NCI-H2107 treated with DMSO at 0.1 percent for 48 hours (cell line): ENCODE results near the gene HCRT.
"Not testable (repeated sequence)": the region's sequence is repeated elsewhere in the genome, so short reads cannot be mapped to it uniquely, and the experiment has no call there.

Experiments
- DNase-seq: peaks from one replicate; lab custom pipeline; 2025; ENCODE audit not compliant: unreplicated experiment; lab: John Stamatoyannopoulos, UW

The HCRT gene

GRCh38 chr17:42180411-42180921, 4.8 kb downstream of the HCRT start:
- DNase-seq: no peak

DNA sequence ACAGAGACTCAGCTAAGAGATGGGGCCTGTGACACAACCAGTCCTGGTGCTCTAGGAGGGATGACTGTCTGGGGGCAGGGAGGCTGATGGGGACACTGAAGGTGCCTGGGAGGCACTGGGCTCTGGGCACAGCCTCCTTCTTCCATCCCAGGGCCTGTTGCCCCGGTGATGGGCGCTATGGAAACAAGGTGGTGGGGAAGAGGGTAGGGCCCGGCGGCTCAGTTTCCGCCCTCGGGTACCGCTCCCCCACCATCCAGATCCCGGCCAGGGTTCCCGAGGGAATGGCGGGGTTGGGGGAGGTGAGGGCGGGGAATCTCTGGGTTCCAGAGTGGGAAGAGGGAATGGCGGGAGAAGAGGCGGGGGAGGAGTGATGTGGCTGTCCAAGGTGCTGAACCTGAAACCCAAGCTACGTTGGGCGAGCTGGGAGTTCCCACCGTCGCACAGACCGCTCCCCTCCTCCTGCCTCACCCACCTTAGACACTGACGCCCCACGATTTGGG, 5.3 kb downstream of the HCRT start:
- peak; percentile 36 for DNase-seq

- DNase-seq: no peak
Measured at GRCh38 chr17:42179335-42179734, 5.9 kb downstream of the HCRT start.

GRCh38 chr17:42178817-42179216, 6.4 kb downstream of the HCRT start:
- no peak for DNase-seq

DNA sequence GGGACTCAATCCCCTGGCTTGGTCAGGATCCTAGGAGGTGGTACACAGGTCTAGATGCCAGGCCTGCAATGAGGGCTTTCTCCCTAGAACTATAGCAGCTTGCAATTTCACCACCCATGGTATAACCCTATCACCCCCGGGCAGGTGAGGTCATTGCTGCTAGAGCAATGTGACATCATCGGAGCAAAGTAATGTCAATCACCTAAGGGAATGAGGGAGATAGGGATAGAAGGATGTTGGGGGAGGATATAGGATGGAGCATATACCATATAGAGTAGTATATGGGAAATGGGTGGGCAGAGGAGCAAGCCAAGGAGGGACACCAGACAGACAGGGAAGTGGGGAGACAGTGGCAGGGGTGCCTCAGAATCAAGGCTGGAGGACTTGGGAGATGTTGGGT, 7.6 kb downstream of the HCRT start:
- DNase-seq: no peak

DNA sequence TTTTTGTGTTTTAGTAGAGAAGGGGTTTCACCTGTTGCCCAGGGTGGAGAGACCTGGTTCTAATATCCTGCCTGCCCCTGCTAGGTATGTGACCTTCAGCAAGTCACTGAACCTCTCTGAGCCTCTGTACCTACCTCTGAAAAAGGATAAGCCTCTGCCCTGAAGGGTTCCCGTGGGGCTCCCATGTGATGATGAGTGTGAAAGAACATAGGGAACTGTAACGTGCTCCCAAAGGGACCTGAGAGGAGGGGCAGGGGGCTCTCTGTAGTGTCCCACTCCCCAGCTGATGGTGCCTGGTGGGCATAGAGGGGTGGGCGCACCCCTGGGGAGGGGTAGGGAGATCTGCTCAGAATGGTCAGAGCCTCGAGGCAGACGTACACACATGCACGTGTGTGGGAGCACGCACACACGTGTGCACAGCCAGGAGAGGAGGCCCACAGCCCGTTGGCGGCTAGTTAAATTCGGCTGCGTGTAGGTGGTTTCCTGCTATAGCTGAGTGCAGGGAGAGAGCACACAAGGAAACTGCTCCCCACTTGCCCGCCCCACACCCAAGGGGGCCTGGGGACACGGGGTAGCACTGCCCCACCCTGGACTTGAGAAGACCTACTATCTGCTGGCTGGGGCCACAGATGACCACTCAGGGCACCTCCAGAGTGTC, 11.0 kb downstream of the HCRT start:
- DNase-seq: no peak

DNA sequence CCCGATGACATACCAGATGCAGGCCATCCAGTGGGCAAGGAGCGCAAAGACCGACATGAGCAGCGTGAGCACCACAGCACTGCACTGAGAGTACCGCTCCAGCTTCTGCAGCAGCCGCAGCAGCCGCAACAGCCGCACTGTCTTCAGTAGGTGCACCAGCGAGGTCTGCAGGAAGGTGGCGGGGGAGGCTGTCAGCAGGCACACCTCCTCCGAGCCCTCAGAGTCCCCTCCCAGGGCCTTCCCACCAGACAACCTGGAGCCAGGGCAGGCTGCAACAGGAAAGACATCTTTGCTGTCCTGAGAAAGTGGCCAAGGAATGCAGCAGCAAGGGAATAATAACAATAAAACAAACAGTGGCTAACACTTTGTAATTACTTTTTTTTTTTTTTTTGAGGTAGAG, 13.4 kb downstream of the HCRT start:
- DNase-seq: no peak

DNA sequence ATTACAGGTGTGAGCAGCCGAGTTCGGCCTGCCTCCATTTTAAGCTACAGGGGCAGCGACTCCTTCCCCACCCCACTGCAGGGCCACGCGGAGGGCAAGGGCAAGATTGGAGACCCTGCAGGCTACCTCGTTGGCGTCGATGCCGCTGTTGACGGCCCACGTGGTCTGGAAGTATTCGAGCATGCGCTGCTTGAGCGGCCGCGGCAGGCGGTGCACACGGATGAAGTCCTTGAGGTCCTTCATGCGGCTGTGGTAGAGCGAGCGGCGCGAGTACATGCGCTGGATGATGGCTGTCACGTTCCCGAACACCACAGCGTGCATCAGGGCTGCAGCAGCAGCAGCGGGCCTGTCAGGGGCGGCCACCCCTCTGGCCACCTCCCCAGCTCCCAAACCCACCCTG, 15.9 kb downstream of the HCRT start:
- no peak for DNase-seq

- no peak for DNase-seq
Measured at GRCh38 chr17:42167807-42168206, 17.4 kb downstream of the HCRT start.

DNA sequence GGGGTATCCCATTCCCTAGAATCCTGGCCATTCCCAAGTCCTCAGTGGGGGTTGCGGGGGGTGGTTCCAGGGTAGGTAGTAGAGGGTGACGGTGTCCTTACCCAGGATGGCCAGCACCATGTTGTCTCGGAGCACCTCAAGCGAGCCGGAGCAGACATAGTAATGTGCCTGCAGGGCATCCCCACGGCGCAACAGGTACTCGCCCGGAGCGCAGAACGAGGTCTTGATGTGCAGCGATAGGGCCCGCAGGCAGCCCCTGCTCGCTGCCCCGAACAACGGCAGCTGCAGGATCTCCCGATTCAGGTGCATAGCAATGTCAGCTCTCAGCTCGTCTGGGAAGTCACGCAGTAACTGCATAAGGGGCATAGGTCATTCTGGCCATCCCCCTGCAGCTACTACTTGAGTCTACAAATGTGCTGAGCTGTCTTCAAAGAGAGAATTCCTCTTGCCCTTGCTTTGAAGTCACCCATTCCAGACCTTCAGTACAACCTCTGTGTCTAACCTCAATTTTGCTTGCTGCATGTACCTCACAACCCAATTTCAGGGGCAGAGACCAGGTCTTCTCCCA, 19.0 kb downstream of the HCRT start:
- no peak for DNase-seq

- DNase-seq: no peak
Measured at GRCh38 chr17:42165751-42166150, 19.5 kb downstream of the HCRT start.

GRCh38 chr17:42163696-42164407, 21.4 kb downstream of the HCRT start:
- DNase-seq: no peak

GRCh38 chr17:42163113-42163512, 22.1 kb downstream of the HCRT start:
- no peak for DNase-seq

- DNase-seq: no peak
Measured at GRCh38 chr17:42160531-42160910, 24.7 kb downstream of the HCRT start.

- no peak for DNase-seq
Measured at GRCh38 chr17:42159796-42160530, 25.3 kb downstream of the HCRT start.

DNA sequence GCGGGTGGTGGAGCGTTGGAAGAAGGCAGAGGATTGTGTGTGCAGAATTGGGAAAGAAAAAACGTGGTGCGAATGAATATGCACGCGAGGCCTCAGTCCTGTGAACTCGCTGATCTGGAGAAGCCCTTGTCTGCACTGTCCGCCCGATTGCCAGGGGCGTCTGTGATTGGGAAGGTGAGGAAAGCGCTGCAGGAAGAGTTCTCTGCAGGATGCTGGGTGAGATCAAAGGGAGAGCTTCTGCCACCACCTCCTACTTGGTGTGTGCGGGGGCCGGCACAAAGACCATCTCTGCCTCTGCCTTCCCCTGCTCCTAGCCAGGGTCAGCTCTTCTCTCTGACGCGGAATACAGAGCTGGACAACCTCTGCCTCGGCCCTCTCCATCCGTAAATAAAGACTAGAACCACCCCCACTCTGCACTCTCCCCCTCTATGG, 29.6 kb downstream of the HCRT start:
- DNase-seq: no peak

DNA sequence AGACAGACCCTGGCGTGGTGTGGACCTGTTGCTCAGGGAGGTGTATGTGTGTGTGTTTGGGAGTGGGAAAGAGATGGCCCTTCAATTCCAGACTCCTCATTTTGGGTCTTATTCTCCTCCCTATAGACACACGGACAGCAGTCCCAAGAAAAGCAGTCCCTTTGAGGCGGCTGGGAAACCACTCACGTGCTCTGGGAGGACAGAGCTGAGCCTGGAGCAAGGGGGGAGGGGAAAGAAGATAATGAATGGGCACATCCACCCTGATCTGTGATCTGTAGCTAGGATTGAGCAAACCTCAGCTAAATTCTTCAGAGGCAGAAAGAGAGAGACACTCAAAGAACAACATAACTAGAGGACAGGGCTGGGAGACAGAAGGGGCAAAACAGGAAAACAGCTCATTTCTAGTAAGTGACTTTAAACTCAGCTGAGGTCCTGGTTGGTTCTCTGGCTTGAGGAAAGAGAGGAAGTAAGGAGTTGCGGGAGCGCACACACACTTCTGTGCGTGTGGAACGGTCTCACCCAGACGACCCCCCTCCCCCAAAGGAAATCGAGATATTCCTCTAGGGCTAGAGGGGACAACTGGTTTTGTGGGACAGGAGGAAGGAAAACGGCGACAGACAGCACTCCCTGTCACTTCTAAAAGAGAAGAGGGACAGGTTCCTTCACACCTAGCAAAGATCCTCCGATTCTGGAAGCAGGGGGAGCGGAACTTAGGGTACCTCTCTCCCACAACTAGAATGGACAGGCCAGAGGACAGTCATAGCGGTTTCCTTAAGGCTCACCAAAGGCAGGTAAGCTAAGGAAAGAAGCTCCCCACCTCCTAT, 31.1 kb downstream of the HCRT start:
- no peak for DNase-seq

GRCh38 chr17:42146911-42147607, 38.2 kb downstream of the HCRT start:
- no peak for DNase-seq

- DNase-seq: not testable (repeated sequence)
Measured at GRCh38 chr17:42143138-42143537, 42.1 kb downstream of the HCRT start.

DNA sequence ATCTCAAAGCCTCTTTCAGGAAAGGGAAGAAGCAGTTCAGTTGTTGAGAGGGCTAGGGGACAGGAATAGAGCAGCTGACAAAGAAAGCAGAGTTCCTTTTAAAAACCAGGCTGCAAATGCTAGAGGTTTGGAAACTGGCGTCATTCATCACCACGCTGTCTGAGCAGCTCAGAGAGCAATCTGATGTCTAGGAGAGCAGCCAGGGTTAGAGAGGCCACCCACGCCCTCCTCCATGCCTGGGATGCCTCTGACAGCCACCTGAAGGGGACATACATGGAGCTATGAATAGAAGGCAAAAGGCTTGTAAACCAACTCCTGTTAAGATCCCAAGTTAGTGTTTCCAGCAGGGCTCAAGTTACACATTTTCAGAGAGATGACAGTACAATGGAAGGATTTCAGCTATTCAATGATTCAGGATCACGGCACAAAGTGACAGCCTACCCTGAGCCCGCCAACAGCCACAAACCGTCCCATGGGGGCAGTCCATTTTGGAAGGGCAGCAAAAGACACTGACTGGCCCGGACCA, 42.8 kb downstream of the HCRT start:
- DNase-seq: peak; percentile 52
